Measurements from ENCODE around the gene ATP6V1B1.

DNA sequence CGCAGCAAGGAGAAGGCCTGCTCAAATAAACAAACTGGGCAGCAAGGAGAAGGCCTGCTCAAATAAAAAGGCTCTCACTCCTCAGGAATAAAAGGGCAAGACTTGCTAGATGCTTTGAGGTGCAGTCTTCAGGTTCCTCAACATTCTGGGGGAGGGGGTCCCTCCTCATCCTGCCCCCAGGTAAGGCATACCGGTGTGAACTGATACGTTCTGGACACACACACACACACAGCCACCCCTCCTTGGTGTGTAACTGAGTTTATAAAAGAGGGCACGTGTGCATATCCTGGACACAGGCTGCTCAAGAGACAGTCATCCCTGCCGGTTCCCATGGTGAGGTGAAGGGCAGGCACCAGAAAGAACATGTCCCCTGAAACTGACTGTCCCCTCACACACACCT lies 54.5 kb downstream of the ATP6V1B1 start:
- TF ChIP-seq POLR2A (IDR thresholded peaks at IDR 0.05) (no peak), EP300 (IDR thresholded peaks at IDR 0.05) (no peak), POLR2AphosphoS5 (IDR thresholded peaks at IDR 0.05) (no peak)
- TF ChIP-seq, protein P1, sequence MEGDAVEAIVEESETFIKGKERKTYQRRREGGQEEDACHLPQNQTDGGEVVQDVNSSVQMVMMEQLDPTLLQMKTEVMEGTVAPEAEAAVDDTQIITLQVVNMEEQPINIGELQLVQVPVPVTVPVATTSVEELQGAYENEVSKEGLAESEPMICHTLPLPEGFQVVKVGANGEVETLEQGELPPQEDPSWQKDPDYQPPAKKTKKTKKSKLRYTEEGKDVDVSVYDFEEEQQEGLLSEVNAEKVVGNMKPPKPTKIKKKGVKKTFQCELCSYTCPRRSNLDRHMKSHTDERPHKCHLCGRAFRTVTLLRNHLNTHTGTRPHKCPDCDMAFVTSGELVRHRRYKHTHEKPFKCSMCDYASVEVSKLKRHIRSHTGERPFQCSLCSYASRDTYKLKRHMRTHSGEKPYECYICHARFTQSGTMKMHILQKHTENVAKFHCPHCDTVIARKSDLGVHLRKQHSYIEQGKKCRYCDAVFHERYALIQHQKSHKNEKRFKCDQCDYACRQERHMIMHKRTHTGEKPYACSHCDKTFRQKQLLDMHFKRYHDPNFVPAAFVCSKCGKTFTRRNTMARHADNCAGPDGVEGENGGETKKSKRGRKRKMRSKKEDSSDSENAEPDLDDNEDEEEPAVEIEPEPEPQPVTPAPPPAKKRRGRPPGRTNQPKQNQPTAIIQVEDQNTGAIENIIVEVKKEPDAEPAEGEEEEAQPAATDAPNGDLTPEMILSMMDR (IDR thresholded peaks at IDR 0.05): no peak

All from sigmoid colon (tissue), 4 donors.